ENCODE results near the gene APBB1IP.

GRCh38 chr10:26499426-26499825 is 61.3 kb downstream of the APBB1IP start:
- TF ChIP-seq FOXK2 (IDR thresholded peaks at IDR 0.05) (no peak), TARDBP (IDR thresholded peaks at IDR 0.05) (no peak)
